HepG2 (cell line): ENCODE data around the gene OPRD1. TPM values are rescaled to one million over a fixed set of nuclear protein-coding genes. Genes with fewer than 3 reads are reported as not detected.

Experiments
- FOXM1 ChIP-seq: sonication (generic); formaldehyde crosslinking; IDR thresholded peaks from 2 replicates; pipeline ENCODE4 v1.5.0; 2020; ENCODE audit warnings: missing genetic modification reagents
- KDM4B ChIP-seq: sonication (generic); formaldehyde crosslinking; IDR thresholded peaks from 2 replicates; pipeline ENCODE4 v1.4.0; 2020; ENCODE audit warnings: missing genetic modification reagents
- KLF9 ChIP-seq: IDR thresholded peaks from 2 replicates; pipeline ENCODE4 v1.6.1; 2016; ENCODE audit warnings: low read depth
- PATZ1 ChIP-seq: sonication (generic); formaldehyde crosslinking; IDR thresholded peaks from 2 replicates; pipeline ENCODE4 v1.4.0; 2020; ENCODE audit warnings: missing genetic modification reagents
- SAFB2 ChIP-seq: sonication (generic); formaldehyde crosslinking; IDR thresholded peaks from 2 replicates; pipeline ENCODE4 v1.5.1; 2020; ENCODE audit warnings: missing genetic modification reagents, low read depth, mild to moderate bottlenecking, borderline replicate concordance
- SIN3A ChIP-seq: IDR thresholded peaks from 2 replicates; pipeline ENCODE4 v1.6.1; 2011; ENCODE audit warnings: low read depth, mild to moderate bottlenecking, control low read depth, low read length, borderline replicate concordance
- SKI ChIP-seq: fragments of 450-650 bp; IDR thresholded peaks from one replicate; pipeline ENCODE4 v1.6.1; 2018; ENCODE audit warnings: mild to moderate bottlenecking; ENCODE audit not compliant: partially characterized antibody
- ZBTB20 ChIP-seq: sonication (generic); formaldehyde crosslinking; IDR thresholded peaks from 2 replicates; pipeline ENCODE4 v1.8.1; 2023; ENCODE audit warnings: missing genetic modification reagents, low read depth, mild to moderate bottlenecking, borderline replicate concordance
- ZNF12 ChIP-seq: sonication (generic); formaldehyde crosslinking; IDR thresholded peaks from 2 replicates; pipeline ENCODE4 v1.5.0; 2020; ENCODE audit warnings: missing genetic modification reagents
- ZNF180 ChIP-seq: sonication (generic); formaldehyde crosslinking; IDR thresholded peaks from 2 replicates; pipeline ENCODE4 v1.4.0; 2020; ENCODE audit warnings: low read depth, missing genetic modification reagents, borderline replicate concordance
- ZNF30 ChIP-seq: sonication (generic); formaldehyde crosslinking; IDR thresholded peaks from 2 replicates; pipeline ENCODE4 v1.5.0; 2020; ENCODE audit warnings: mild to moderate bottlenecking, missing genetic modification reagents
- ZNF580 ChIP-seq: IDR thresholded peaks from 2 replicates; pipeline ENCODE4 v1.6.1; 2016; ENCODE audit warnings: low read depth, borderline replicate concordance
- ZNF660 ChIP-seq: sonication (generic); formaldehyde crosslinking; IDR thresholded peaks from 2 replicates; pipeline ENCODE4 v1.5.1; 2020; ENCODE audit warnings: mild to moderate bottlenecking, low read depth, missing genetic modification reagents, borderline replicate concordance
- ZNF879 ChIP-seq: sonication (generic); formaldehyde crosslinking; IDR thresholded peaks from 2 replicates; pipeline ENCODE4 v1.8.1; 2023; ENCODE audit warnings: missing genetic modification reagents
- ZNF883 ChIP-seq: sonication (generic); formaldehyde crosslinking; IDR thresholded peaks from 2 replicates; pipeline ENCODE4 v1.5.1; 2020; ENCODE audit warnings: mild to moderate bottlenecking, missing genetic modification reagents; ENCODE audit errors: not compliant biosample characterization
- ZSCAN29 ChIP-seq: sonication (generic); formaldehyde crosslinking; conservative IDR thresholded peaks from 2 replicates; pipeline ENCODE4 v1.4.0; 2020; ENCODE audit warnings: mild to moderate bottlenecking, missing genetic modification reagents
- polyA plus RNA-seq, 8 experiments: library from polyadenylated mRNA; depleted of rRNA in 3 of 8; stranded (reverse) in 7 of 8; unstranded in 1 of 8; fragments of >200 nt; fragmentation: Illumina TruSeq in 4 of 8; extraction: Trizol in 4 of 8; gene quantifications; 2 replicates each; pipeline versions ENCODE4 v1.2.1 to v1.2.3, GENCODE V29; 2011 to 2016; ENCODE audit warnings: low read depth in 4 of 8, missing spikeins in 1 of 8, mixed read lengths in 1 of 8; ENCODE audit not compliant: insufficient read depth in 1 of 8
- total RNA-seq, 5 experiments: library from RNA; depleted of rRNA; stranded (reverse); fragments of >200 nt; fragmentation: Illumina TruSeq; extraction: Trizol; gene quantifications; 2 replicates each; pipeline ENCODE4 v1.2.3, GENCODE V29; 2016; ENCODE audit warnings: low read depth in 1 of 5
- TF ChIP-seq, protein P1 (sequence below), 2 experiments: IDR thresholded peaks; 2 replicates each; pipeline ENCODE4 v1.6.1; 2011 to 2012; ENCODE audit warnings: low read length in 2 of 2, borderline replicate concordance in 1 of 2, low read depth in 1 of 2, mild to moderate bottlenecking in 1 of 2, moderate library complexity in 1 of 2
- TF ChIP-seq, protein P2 (sequence below): sonication (generic); formaldehyde crosslinking; IDR thresholded peaks from 2 replicates; pipeline ENCODE4 v1.8.0; 2023; ENCODE audit warnings: mild to moderate bottlenecking, missing genetic modification reagents
- TF ChIP-seq, protein P3 (sequence below): sonication (generic); formaldehyde crosslinking; IDR thresholded peaks from 2 replicates; pipeline ENCODE4 v1.5.1; 2020; ENCODE audit warnings: missing genetic modification reagents, mild to moderate bottlenecking, borderline replicate concordance
- TF ChIP-seq, protein P4 (sequence below): IDR thresholded peaks from 2 replicates; pipeline ENCODE4 v1.6.1; 2016
- TF ChIP-seq, protein P5 (sequence below): fragments of 450-650 bp; IDR thresholded peaks from 2 replicates; pipeline ENCODE4 v1.6.1; 2017

OPRD1 gene
- total and polyA plus RNA-seq, 2 of the 13 experiments (the other 11 are each of a cell fraction or from before 2014, with no cell fraction given) = 0.02 to 0.03 TPM

DNA sequence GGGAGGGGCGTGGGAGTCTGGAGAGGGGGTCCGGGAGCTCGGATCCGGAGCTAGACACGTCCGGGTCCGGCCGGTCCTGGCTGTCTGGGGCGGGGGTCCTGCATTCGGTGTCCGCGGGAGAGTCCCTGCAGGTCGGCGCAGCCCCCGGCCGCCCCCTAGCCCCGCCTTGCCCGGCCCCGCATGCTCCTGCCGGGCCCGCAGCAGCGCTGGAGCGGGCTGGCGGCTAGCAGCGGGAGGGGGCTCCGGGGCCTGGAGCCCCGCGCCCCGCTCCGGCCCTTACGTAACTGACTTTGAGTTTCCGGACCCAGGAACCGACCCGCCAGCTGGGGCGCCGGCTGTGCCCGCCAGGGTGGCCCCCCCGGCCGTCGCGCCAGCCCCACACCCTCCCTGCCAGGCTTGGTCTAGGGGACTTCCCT, 75.5 kb downstream of the OPRD1 start (continued):
- TF ChIP-seq, protein P1, sequence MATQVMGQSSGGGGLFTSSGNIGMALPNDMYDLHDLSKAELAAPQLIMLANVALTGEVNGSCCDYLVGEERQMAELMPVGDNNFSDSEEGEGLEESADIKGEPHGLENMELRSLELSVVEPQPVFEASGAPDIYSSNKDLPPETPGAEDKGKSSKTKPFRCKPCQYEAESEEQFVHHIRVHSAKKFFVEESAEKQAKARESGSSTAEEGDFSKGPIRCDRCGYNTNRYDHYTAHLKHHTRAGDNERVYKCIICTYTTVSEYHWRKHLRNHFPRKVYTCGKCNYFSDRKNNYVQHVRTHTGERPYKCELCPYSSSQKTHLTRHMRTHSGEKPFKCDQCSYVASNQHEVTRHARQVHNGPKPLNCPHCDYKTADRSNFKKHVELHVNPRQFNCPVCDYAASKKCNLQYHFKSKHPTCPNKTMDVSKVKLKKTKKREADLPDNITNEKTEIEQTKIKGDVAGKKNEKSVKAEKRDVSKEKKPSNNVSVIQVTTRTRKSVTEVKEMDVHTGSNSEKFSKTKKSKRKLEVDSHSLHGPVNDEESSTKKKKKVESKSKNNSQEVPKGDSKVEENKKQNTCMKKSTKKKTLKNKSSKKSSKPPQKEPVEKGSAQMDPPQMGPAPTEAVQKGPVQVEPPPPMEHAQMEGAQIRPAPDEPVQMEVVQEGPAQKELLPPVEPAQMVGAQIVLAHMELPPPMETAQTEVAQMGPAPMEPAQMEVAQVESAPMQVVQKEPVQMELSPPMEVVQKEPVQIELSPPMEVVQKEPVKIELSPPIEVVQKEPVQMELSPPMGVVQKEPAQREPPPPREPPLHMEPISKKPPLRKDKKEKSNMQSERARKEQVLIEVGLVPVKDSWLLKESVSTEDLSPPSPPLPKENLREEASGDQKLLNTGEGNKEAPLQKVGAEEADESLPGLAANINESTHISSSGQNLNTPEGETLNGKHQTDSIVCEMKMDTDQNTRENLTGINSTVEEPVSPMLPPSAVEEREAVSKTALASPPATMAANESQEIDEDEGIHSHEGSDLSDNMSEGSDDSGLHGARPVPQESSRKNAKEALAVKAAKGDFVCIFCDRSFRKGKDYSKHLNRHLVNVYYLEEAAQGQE (IDR thresholded peaks at IDR 0.05; ENCODE audit: borderline replicate concordance in 1 of 2, low read depth in 1 of 2, low read length in 2 of 2) = no peak
- TF ChIP-seq KLF9 (CRISPR knock-in tag) = no peak
- TF ChIP-seq, protein P2, sequence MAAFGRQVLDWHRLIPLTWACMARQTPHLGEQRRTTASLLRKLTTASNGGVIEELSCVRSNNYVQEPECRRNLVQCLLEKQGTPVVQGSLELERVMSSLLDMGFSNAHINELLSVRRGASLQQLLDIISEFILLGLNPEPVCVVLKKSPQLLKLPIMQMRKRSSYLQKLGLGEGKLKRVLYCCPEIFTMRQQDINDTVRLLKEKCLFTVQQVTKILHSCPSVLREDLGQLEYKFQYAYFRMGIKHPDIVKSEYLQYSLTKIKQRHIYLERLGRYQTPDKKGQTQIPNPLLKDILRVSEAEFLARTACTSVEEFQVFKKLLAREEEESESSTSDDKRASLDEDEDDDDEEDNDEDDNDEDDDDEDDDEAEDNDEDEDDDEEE (CRISPR knock-in tag) = peak; percentile 66
- no peak for TF ChIP-seq ZNF879 (CRISPR knock-in tag)
- no peak for TF ChIP-seq ZNF180
- no peak for TF ChIP-seq ZBTB20 (CRISPR knock-in tag)
- TF ChIP-seq SAFB2 (CRISPR knock-in tag) = no peak
- TF ChIP-seq KDM4B (CRISPR knock-in tag) = no peak
- TF ChIP-seq, protein P3, sequence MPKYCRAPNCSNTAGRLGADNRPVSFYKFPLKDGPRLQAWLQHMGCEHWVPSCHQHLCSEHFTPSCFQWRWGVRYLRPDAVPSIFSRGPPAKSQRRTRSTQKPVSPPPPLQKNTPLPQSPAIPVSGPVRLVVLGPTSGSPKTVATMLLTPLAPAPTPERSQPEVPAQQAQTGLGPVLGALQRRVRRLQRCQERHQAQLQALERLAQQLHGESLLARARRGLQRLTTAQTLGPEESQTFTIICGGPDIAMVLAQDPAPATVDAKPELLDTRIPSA (CRISPR knock-in tag) = no peak
- no peak for TF ChIP-seq FOXM1 (CRISPR knock-in tag)
- TF ChIP-seq ZNF12 (CRISPR knock-in tag) = no peak
- 0 out of 2 replicates have a peak, but pooled peaks have one; percentile 41 for TF ChIP-seq ZSCAN29 (CRISPR knock-in tag)
- TF ChIP-seq, protein P4, sequence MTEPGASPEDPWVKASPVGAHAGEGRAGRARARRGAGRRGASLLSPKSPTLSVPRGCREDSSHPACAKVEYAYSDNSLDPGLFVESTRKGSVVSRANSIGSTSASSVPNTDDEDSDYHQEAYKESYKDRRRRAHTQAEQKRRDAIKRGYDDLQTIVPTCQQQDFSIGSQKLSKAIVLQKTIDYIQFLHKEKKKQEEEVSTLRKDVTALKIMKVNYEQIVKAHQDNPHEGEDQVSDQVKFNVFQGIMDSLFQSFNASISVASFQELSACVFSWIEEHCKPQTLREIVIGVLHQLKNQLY (CRISPR knock-in tag) = no peak
- TF ChIP-seq PATZ1 (CRISPR knock-in tag) = peak; percentile 92
- 0 out of 2 replicates have a peak, but pooled peaks have one; percentile 2 for TF ChIP-seq ZNF580 (CRISPR knock-in tag)
- peak; percentile 17; the same call in 1 of the 2 replicates for TF ChIP-seq SIN3A
- peak; percentile 50 for TF ChIP-seq SKI
- TF ChIP-seq ZNF660 (CRISPR knock-in tag) = no peak
- no peak for TF ChIP-seq ZNF30 (CRISPR knock-in tag)
- TF ChIP-seq, protein P5, sequence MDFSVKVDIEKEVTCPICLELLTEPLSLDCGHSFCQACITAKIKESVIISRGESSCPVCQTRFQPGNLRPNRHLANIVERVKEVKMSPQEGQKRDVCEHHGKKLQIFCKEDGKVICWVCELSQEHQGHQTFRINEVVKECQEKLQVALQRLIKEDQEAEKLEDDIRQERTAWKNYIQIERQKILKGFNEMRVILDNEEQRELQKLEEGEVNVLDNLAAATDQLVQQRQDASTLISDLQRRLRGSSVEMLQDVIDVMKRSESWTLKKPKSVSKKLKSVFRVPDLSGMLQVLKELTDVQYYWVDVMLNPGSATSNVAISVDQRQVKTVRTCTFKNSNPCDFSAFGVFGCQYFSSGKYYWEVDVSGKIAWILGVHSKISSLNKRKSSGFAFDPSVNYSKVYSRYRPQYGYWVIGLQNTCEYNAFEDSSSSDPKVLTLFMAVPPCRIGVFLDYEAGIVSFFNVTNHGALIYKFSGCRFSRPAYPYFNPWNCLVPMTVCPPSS = no peak
- TF ChIP-seq ZNF883 (CRISPR knock-in tag) = peak; percentile 2
